Measurements from ENCODE around the gene FBXO45. TPM values are rescaled to one million over a fixed set of nuclear protein-coding genes. Genes with fewer than 3 reads are reported as not detected.
"Not testable (repeated sequence)": the region's sequence is repeated elsewhere in the genome, so short reads cannot be mapped to it uniquely, and the experiment has no call there.

The FBXO45 gene, protein sequence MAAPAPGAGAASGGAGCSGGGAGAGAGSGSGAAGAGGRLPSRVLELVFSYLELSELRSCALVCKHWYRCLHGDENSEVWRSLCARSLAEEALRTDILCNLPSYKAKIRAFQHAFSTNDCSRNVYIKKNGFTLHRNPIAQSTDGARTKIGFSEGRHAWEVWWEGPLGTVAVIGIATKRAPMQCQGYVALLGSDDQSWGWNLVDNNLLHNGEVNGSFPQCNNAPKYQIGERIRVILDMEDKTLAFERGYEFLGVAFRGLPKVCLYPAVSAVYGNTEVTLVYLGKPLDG
- 10.5 TPM for total RNA-seq
- polyA plus RNA-seq (ENCODE audit: insufficient read depth in 1 of 8, insufficient read length in 8 of 8, low replicate concordance in 1 of 8) = 10 to 100 TPM; 11.0 to 15.9 (median 13.5) TPM
- long read RNA-seq, donor 1, full-length matches to known transcripts = 6 of 6 reads
- long read RNA-seq, donor 1, partial matches to known transcripts = 0 of 6 reads
- long read RNA-seq, donor 1, other reads (novel, unspliced or antisense) = 0 of 6 reads
- long read RNA-seq, donor 2, full-length matches to known transcripts = 1 of 1 reads
- long read RNA-seq, donor 2, partial matches to known transcripts = 0 of 1 reads
- long read RNA-seq, donor 2, other reads (novel, unspliced or antisense) = 0 of 1 reads
- long read RNA-seq, donor 3, full-length matches to known transcripts = 9 of 9 reads
- long read RNA-seq, donor 3, partial matches to known transcripts = 0 of 9 reads
- long read RNA-seq, donor 3, other reads (novel, unspliced or antisense) = 0 of 9 reads
- long read RNA-seq, donor 4, full-length matches to known transcripts = 6 of 6 reads
- long read RNA-seq, donor 4, partial matches to known transcripts = 0 of 6 reads
- long read RNA-seq, donor 4, other reads (novel, unspliced or antisense) = 0 of 6 reads
- long read RNA-seq, donor 5, full-length matches to known transcripts = 13 of 23 reads
- long read RNA-seq, donor 5, partial matches to known transcripts = 10 of 23 reads
- long read RNA-seq, donor 5, other reads (novel, unspliced or antisense) = 0 of 23 reads
- long read RNA-seq, donor 6, full-length matches to known transcripts = 9 of 9 reads
- long read RNA-seq, donor 6, partial matches to known transcripts = 0 of 9 reads
- long read RNA-seq, donor 6, other reads (novel, unspliced or antisense) = 0 of 9 reads
- long read RNA-seq, donor 7, full-length matches to known transcripts = 5 of 5 reads
- long read RNA-seq, donor 7, partial matches to known transcripts = 0 of 5 reads
- long read RNA-seq, donor 7, other reads (novel, unspliced or antisense) = 0 of 5 reads
- long read RNA-seq, donor 8, full-length matches to known transcripts = 1 of 1 reads
- long read RNA-seq, donor 8, partial matches to known transcripts = 0 of 1 reads
- long read RNA-seq, donor 8, other reads (novel, unspliced or antisense) = 0 of 1 reads
- long read RNA-seq, donor 9, full-length matches to known transcripts = 5 of 5 reads
- long read RNA-seq, donor 9, partial matches to known transcripts = 0 of 5 reads
- long read RNA-seq, donor 9, other reads (novel, unspliced or antisense) = 0 of 5 reads
- long read RNA-seq, donor 10, full-length matches to known transcripts = 9 of 9 reads
- long read RNA-seq, donor 10, partial matches to known transcripts = 0 of 9 reads
- long read RNA-seq, donor 10, other reads (novel, unspliced or antisense) = 0 of 9 reads
- long read RNA-seq, donor 11, full-length matches to known transcripts = 2 of 2 reads
- long read RNA-seq, donor 11, partial matches to known transcripts = 0 of 2 reads
- long read RNA-seq, donor 11, other reads (novel, unspliced or antisense) = 0 of 2 reads

DNA sequence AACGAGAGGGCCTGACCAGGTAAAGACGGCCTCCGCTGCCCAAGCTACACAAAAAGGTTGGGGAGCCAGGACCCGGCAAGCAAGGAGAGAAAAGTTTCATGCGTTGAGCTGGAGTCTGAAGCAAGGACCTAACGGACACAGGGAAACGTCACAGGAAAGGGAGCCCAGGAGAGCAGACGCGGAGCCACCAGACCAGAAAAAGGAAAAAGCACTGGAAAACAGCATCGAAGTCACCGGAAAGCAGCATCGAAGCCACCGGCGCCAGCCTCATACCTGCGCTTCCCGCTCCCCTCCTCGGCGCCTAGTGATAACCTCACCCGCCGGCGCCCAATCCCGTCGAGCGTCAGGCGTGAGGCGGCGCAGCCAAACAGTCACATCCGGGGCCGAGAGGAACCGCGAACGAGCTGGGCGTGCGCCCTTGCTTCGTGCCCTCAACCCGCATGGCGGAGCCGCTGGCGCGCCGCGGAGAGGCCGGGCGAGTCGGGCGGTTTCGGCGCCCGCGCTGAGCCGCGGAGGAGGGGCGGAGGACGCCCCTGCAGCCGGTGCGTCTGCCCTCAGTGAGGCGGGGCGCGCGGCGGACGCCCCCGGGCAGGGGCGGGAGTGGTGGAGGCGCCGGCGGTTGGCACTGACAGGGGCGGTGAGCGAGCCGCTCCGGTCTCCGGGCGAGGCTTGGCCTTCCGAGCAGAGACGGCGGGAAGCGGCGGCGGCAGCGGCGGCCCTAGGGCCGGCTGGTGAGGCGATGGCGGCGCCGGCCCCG, at the start of gene FBXO45, which contains the start of gene WDR53:
TSS of gene FBXO45 (plus strand) at position 415 of the 757 bp plus-strand sequence. CDS start at position 740, 325 bp downstream.
TSS of gene WDR53 (minus strand) at position 309 of the 757 bp plus-strand sequence. CDS start 7,079 bp downstream, outside the sequence.
- Histone ChIP-seq H3K4me3 (ENCODE audit: low read length) (peak within 1 kb of the TSS; percentile 99), H3K27me3 (ENCODE audit: control insufficient read depth, insufficient read depth, low read length) (no peaks in the 10 kb centered on the region), H3K4me1 (ENCODE audit: control insufficient read depth, insufficient read depth, low read length) (peaks cover 8% of the 10 kb centered on the region), H3K27ac (ENCODE audit: low read length) (peak within 1 kb of the TSS; percentile 92), H3K9me3 (replicated peaks; ENCODE audit: control insufficient read depth, low read depth, low read length) (no peaks in the 10 kb centered on the region), H3K36me3 (ENCODE audit: control insufficient read depth, insufficient read depth, low read length) (peaks cover 5% of the 10 kb centered on the region)
- under 1% methylated on average over 87 of the region's 87 CpGs for whole genome bisulfite sequencing (ENCODE audit: insufficient coverage)
- DNase-seq = peak; percentile 98

DNA sequence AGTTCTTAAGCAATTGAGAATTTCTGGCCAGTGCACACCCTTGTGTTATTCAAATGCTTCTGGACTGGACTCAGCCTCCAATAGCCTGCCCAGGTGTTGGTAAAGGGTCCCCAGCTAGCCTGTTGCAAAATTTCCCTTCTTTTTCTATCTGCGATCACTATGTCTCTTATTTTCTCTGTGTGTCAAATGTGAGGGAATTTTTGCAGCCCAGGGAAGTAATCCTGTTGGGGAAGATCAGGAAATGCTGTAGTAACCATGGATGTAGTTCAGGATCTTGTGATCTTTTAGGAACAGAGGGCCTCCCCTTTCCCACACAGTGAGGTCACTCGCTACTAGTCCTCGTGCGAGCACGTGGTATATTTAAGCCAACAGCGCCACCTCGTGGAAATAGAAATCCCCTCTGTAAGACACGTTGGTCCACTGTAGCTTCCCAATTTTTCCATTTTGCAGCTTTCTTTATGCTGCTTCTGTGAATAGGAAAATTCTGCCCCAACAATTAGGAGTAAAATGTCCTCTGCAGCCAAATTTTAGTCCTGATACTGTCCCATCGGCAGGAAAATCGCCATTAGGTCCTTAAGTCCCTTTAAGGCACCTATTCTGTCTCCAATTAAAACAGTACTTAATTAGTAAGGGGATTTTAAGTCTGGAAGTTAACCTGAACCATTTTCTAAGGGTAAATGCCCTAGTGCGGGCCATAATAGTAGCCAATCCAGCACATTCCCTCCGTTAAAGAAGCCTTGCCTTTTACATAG, 49.3 kb upstream of the FBXO45 start:
- WGBS (ENCODE audit: insufficient coverage) = 70% methylated on average over 2 of the region's 12 CpGs
- H3K27me3 ChIP-seq (ENCODE audit: control insufficient read depth, insufficient read depth, low read length) = no peaks in the 10 kb centered on the region
- peak; percentile 9 for DNase-seq
- H3K36me3 ChIP-seq (ENCODE audit: control insufficient read depth, insufficient read depth, low read length) = no peaks in the 10 kb centered on the region
- no peak overlapping the region for H3K27ac ChIP-seq (ENCODE audit: low read length)
- H3K9me3 ChIP-seq (replicated peaks; ENCODE audit: control insufficient read depth, low read depth, low read length) = peaks cover 48% of the 10 kb centered on the region
- H3K4me1 ChIP-seq (ENCODE audit: control insufficient read depth, insufficient read depth, low read length) = no peaks in the 10 kb centered on the region
- no peak overlapping the region for H3K4me3 ChIP-seq (ENCODE audit: low read length)

DNA sequence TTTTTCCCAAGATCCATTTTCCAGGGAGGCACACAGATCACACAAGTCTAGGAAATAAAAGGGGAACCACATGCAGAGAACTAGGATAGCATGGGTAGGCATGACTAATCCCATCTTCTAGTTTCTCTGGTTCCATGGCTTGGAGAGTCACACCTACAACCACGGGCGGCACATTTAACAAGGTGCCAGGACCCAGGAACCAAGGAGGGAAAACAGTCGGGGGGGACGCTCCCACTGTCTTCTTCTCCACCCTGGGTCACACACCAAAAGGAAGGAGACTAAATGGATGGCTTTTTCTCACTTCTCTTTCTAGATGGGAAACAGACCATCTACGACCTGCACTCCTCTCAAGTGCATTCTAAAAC, 48.8 kb upstream of the FBXO45 start:
- Histone ChIP-seq H3K4me3 (ENCODE audit: low read length) (no peak overlapping the region), H3K9me3 (replicated peaks; ENCODE audit: control insufficient read depth, low read depth, low read length) (peaks cover 48% of the 10 kb centered on the region), H3K36me3 (ENCODE audit: control insufficient read depth, insufficient read depth, low read length) (no peaks in the 10 kb centered on the region), H3K4me1 (ENCODE audit: control insufficient read depth, insufficient read depth, low read length) (no peaks in the 10 kb centered on the region), H3K27me3 (ENCODE audit: control insufficient read depth, insufficient read depth, low read length) (no peaks in the 10 kb centered on the region), H3K27ac (ENCODE audit: low read length) (no peak overlapping the region)
- peak; percentile 8 for DNase-seq
- WGBS (ENCODE audit: insufficient coverage) = 80% methylated on average over 3 of the region's 5 CpGs

DNA sequence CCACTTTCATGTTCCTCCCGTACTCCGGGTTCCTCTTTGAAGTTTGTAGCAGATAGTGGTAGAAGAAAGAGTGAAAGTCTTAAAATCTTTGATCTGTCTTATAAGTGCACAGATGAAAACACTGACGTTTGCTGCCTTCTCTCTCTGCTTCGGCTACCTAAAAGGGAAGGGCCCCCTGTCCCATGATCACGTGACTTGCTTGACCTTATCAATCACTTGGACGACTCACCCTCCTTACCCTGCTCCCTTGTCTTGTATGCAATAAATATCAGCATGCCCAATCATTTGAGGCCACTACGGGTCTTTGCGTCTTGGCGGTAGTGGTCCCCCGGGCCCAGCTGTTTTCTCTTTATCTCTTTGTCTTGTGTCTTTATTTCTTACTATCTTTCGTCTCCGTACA, 47.2 kb upstream of the FBXO45 start:
- H3K36me3 ChIP-seq (ENCODE audit: control insufficient read depth, insufficient read depth, low read length); H3K4me1 ChIP-seq (ENCODE audit: control insufficient read depth, insufficient read depth, low read length); H3K4me3 ChIP-seq (ENCODE audit: low read length); H3K27me3 ChIP-seq (ENCODE audit: control insufficient read depth, insufficient read depth, low read length); H3K27ac ChIP-seq (ENCODE audit: low read length); DNase-seq: not testable (repeated sequence)
- 92% methylated on average over 7 of the region's 12 CpGs for WGBS (ENCODE audit: insufficient coverage)
- H3K9me3 ChIP-seq (replicated peaks; ENCODE audit: control insufficient read depth, low read depth, low read length) = peaks cover 46% of the 10 kb centered on the region

DNA sequence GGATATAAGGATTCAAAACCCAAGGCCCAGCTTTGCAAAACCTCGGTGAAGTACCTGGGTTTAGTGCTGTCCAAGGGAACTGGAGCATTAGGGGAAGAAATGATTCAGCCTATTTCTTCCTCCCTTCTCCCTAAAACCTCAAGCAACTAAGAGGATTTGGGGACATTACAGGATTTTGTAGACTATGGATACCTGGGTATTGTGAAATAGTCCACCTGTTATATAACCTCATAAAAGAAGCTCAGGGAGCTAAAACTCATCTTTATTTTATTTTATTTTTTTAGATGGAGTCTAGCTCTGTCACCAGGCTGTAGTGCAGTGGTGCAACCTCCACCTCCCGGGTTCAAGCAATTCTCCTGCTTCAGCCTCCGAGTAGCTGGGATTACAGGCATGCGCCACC, 44.6 kb upstream of the FBXO45 start:
- no peak overlapping the region for H3K4me3 ChIP-seq (ENCODE audit: low read length)
- H3K9me3 ChIP-seq (replicated peaks; ENCODE audit: control insufficient read depth, low read depth, low read length) = peaks cover 27% of the 10 kb centered on the region
- H3K27ac ChIP-seq (ENCODE audit: low read length) = no peak overlapping the region
- H3K27me3 ChIP-seq (ENCODE audit: control insufficient read depth, insufficient read depth, low read length) = peaks cover under 1% of the 10 kb centered on the region
- DNase-seq = no peak
- no peaks in the 10 kb centered on the region for H3K36me3 ChIP-seq (ENCODE audit: control insufficient read depth, insufficient read depth, low read length)
- no peaks in the 10 kb centered on the region for H3K4me1 ChIP-seq (ENCODE audit: control insufficient read depth, insufficient read depth, low read length)
- WGBS (ENCODE audit: insufficient coverage) = no CpG with 5 or more reads among the region's 4 CpGs

DNA sequence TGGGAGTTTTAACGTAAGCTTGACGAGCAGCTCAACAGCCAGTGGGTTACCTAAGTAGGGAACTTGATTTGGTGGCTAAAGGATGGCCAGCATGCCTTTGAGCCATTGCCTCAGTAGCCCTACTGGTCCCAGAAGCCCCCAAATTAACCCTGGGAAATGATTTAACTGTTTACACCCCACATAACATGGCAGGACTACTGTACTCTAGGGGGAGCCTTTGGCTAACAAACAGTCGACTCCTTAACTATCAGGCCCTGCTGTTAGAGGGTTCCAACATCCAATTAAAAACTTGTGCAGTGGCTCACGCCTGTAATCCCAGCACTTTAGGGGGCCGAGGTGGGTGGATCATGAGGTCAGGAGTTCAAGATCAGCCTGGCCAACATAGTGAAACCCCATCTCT, 43.9 kb upstream of the FBXO45 start:
- DNase-seq = no peak
- Histone ChIP-seq H3K27ac (ENCODE audit: low read length) (no peak overlapping the region), H3K4me1 (ENCODE audit: control insufficient read depth, insufficient read depth, low read length) (peaks cover 3% of the 10 kb centered on the region), H3K9me3 (replicated peaks; ENCODE audit: control insufficient read depth, low read depth, low read length) (peaks cover 21% of the 10 kb centered on the region), H3K36me3 (ENCODE audit: control insufficient read depth, insufficient read depth, low read length) (no peaks in the 10 kb centered on the region), H3K4me3 (ENCODE audit: low read length) (no peak overlapping the region), H3K27me3 (ENCODE audit: control insufficient read depth, insufficient read depth, low read length) (peaks cover 4% of the 10 kb centered on the region)
- 81% methylated on average over 3 of the region's 5 CpGs for WGBS (ENCODE audit: insufficient coverage)

DNA sequence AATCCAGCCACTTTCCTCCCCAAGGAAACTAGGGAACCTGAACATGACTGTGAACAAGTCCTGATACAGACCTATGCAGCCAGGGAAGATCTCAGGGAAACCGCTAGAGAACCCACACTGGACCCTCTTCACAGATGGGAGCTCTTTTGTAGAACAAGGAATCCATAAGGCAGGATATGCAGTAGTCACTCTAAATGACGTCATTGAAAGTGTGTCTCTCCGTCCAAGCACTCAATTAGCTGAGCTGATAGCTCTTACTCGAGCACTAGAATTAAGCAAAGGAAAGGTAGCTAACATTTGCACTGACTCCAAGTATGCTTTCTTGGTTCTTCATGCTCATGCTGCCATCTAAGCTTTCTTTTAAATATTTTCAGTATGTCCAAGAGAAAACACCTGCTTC, 43.3 kb upstream of the FBXO45 start:
- peaks cover 3% of the 10 kb centered on the region for H3K4me1 ChIP-seq (ENCODE audit: control insufficient read depth, insufficient read depth, low read length)
- peaks cover 14% of the 10 kb centered on the region for H3K9me3 ChIP-seq (replicated peaks; ENCODE audit: control insufficient read depth, low read depth, low read length)
- H3K4me3 ChIP-seq (ENCODE audit: low read length) = no peak overlapping the region
- WGBS (ENCODE audit: insufficient coverage) = 73% methylated on average over 3 of the region's 4 CpGs
- H3K36me3 ChIP-seq (ENCODE audit: control insufficient read depth, insufficient read depth, low read length) = no peaks in the 10 kb centered on the region
- H3K27me3 ChIP-seq (ENCODE audit: control insufficient read depth, insufficient read depth, low read length) = peaks cover 4% of the 10 kb centered on the region
- H3K27ac ChIP-seq (ENCODE audit: low read length) = no peak overlapping the region
- no peak for DNase-seq

DNA sequence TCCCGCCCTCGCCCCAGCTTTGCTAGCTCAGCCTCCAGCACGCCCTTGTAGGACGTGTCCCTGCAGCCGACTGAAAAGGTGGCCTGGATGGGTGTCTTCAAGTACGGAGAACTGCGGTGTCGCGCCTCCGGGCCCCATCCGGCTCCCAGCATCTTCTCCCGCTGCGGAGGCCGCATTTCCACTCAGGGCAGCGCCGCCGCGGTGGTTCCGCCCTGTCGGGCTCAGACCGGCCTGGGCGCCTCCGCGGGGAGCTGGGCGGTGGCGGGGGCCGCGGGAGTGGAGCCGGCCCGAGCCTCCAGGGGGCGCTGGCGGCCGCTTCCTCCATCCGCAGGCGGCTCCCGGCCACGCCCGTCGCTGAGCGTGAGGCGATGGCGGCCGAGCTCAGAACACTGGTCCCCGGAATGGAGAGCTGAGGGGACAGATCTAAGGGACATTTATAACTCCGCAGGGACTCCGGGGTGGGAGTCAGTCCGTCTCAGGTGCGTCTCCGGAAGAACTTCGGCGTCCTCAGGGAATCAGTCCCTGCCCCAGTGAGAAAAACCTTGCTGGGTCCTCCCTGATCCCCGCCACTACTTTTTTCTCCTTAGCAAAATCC, 39.7 kb upstream of the FBXO45 start:
- no peaks in the 10 kb centered on the region for H3K9me3 ChIP-seq (replicated peaks; ENCODE audit: control insufficient read depth, low read depth, low read length)
- peak overlapping the region; percentile 36 for H3K4me3 ChIP-seq (ENCODE audit: low read length)
- no peak overlapping the region for H3K27ac ChIP-seq (ENCODE audit: low read length)
- H3K36me3 ChIP-seq (ENCODE audit: control insufficient read depth, insufficient read depth, low read length) = no peaks in the 10 kb centered on the region
- WGBS (ENCODE audit: insufficient coverage) = 5% methylated on average over 40 of the region's 52 CpGs
- H3K27me3 ChIP-seq (ENCODE audit: control insufficient read depth, insufficient read depth, low read length) = peaks cover 14% of the 10 kb centered on the region
- peak; percentile 77 for DNase-seq
- H3K4me1 ChIP-seq (ENCODE audit: control insufficient read depth, insufficient read depth, low read length) = peaks cover 3% of the 10 kb centered on the region

Measured in muscle of leg (tissue), 16 donors.